NK-92 (cell line): ENCODE results near the gene METAP1.
"Not testable (repeated sequence)": the region's sequence is repeated elsewhere in the genome, so short reads cannot be mapped to it uniquely, and the experiment has no call there.

Source experiments
- DNase-seq: peaks from one replicate; lab custom pipeline; 2025; ENCODE audit not compliant: unreplicated experiment; lab: John Stamatoyannopoulos, UW

Gene METAP1

DNA sequence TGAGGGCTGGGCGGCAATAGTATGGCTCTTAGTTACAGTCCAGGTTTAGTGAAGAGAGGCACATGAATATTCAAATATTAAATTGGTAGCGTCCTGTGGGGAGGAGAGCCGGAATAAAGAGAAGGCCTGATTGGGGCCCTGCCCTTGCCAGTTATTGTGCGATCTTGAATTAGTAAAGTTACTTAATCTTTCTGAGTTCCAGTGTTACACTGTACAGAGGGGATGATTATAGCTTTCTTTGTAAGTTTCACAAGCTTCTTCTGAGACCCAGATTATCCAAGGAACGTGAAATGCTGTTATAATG lies 1.2 kb downstream of the METAP1 start:
- no peak for DNase-seq

DNA sequence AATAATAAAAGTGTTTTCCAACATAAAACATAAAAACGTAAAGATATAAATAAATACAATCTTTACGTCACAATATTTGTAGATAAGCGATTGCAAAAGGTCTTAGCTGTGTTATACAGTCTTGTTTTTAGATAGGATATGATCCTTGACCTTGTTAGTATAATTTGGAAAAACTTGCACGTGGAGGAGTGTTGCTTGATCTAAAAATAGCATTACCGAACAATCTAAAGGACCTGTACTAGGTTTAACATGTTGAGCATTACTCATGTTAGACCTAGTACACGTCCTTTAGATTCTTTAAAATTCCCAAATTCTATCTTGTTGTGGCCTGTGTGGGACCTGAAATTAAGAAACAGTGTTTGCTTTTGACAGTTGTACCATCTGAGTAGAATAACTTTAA lies 1.6 kb downstream of the METAP1 start:
- DNase-seq: no peak

DNA sequence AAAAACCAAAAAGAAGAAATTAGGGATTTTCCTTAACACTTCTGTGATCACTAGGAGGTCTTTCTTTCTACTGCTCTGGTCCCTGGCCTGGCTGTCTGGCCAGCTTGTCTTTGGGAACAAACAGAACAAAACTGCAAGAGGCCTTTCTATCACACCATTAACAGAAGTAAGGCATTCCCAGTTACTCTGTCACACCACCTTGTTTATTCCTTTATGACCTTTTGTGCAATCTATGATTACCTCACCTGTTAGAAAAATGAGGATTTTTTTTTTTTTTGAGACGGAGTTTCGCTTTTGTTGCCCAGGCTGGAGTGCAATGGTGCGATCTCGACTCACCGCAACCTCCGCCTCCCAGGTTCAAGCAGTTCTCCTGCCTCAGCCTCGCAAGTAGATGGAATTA lies 3.0 kb downstream of the METAP1 start:
- no peak for DNase-seq

DNA sequence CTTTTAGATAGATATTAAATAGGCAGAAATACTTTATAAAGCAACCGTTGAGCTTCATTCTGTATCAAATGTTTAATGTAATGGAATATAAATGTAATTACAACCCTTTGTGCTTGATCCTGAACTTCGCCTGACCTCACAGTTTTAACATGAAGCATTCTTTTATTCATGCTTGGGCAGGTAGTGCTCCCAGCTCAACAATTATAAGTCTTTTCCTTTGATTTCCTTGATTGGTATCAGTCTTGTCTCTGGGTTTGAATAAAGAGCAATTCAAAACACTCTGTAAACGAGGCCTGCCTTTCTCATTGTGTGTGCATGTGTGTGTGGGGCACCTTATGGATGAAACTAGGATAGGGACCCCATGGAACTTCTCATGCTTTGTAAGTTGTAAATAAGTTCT lies 6.8 kb downstream of the METAP1 start:
- no peak for DNase-seq

DNA sequence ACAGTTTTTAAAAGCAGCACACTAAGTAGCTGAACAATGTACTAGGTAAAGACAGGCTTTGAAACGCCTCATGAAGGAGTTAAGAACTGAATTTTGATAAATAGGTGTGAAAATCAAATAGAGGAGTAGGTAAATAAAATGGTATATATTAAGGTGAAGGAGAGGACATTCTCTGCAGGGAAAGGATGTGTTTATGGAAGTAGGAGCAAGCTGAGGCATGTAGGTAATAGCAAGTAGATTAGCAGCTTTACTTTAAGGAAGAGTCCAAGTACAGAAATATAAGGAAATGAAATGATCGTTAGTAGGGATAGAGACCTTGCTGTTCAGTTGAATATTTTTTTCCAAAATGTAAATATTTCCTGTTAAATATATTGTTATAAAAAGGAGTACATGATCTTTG lies 12.5 kb downstream of the METAP1 start:
- DNase-seq: no peak

DNA sequence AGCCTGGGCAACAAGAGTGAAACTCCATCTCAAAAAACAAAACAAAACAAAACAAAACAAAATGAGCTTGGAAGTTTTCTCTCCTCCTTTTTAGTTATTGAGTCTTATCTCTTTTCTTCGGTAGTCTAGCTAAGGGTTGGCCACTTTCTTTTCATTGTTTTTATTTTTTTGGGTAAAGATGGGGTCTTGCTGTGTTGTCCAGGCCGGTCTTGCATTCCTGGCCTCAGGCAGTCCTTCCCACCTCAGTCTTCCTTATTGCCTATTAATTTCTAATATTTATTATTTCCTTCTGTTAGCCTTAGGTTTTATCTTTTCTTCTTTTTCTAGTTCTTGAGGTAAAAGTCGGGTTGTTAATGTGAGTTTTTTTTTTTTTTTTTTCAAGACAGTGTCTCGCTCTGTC lies 16.4 kb downstream of the METAP1 start:
- no peak for DNase-seq

DNA sequence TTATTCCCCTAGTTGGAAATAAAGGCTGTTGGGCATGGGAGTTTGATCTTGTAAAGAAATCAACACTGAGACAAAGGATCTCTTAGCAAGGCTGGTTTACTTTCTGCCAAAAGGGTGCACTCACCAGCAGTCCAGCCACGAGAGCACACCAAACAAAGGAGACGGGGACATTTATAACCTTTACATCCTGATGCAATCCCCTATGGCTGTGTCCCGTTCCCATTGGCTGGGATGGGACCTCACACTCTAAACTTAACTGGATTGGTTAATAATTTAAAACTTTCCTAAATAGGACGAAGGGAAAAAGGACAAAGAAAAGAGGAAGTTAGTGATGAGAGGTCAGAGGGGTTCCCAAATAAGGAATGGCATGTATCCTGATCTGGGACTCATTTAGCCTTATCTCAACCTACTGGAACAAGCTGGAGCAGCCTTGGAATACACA lies 17.9 kb downstream of the METAP1 start:
- no peak for DNase-seq

DNA sequence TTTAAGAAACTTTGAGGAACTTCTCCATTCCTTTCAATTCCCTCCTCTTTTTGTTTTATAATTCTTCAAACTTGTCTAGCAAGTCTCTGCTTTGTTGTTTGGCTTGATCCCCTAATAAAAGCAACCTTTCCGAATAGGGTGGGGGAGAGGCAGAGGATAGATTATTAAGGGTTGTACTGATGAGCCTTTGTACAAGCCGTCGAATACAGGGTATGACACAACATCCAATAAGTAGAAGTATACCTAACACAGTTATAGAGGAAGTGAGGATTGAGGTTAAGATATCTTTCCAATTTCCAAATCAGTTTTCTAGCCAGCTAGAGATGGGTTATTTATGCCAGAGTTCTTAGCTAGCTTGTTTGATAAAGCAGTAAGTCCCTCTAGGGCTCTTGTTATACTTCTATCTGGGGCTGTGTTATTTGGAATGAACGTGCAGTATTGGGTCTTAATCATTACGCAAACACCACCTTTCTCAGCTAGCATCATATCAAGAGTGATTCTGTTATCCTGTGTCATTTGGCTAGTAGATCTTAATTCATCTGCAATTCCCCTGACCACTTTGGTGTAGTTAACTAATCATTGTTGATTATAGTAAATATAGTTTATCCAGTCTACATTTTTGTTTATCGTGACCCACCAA lies 18.5 kb downstream of the METAP1 start:
- DNase-seq: no peak

DNA sequence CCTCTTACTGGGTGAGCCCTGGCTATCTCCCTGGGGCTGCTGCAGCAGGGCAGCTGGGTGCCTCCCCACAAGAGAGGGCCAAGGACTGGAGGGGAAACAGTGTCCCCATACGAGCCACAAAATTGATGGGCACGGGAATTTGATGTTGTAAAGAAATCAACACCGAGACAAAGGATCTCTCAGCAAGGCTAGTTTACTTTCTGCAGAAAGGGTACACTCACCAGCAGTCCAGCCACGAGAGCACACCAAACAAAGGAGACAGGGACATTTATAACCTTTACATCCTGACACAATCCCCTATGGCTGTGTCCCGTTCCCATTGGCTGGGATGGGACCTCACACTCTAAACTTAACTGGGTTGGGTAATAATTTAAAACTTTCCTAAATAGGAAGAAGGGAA lies 25.9 kb downstream of the METAP1 start:
- no peak for DNase-seq

DNA sequence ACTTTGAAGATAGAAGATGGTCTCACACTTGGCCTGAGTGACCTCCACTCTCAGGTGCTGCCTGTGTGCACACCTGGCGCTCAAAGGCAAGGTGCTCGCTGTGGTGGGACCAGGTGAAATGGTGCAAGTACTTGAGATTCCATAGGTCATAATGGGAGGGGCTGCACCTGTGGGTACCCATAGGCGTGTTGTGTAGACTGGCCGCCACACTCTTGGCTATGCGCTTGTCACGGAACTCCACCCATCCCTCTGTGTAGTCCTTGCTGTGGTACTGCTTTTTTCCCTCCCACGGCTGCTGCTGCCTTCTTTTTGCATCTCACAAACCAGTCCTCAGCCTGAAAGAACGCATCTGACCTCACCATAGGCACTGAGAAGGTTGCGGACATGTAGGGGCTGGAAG lies 27.0 kb downstream of the METAP1 start:
- DNase-seq: no peak

DNA sequence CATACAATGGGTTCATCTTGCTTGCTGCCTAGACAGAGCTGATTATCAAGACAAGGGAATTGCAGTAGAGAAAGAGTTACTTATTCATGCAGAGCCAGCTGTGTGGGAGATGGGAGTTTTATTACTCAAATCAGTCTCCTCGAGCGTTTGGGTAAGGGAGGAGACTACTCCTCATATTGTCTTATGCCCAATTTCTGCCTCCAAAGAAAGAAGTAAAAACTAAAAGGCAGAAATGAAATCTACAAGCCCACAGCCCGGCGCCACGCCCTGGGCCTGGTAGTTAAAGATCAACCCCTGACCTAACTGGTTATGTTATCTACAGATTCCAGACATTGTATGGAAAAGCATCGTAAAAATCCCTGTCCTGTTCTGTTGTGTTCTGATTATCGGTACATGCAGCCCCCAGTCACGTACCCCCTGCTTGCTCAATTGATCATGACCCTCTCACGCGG lies 28.3 kb downstream of the METAP1 start:
- not testable (repeated sequence) for DNase-seq

DNA sequence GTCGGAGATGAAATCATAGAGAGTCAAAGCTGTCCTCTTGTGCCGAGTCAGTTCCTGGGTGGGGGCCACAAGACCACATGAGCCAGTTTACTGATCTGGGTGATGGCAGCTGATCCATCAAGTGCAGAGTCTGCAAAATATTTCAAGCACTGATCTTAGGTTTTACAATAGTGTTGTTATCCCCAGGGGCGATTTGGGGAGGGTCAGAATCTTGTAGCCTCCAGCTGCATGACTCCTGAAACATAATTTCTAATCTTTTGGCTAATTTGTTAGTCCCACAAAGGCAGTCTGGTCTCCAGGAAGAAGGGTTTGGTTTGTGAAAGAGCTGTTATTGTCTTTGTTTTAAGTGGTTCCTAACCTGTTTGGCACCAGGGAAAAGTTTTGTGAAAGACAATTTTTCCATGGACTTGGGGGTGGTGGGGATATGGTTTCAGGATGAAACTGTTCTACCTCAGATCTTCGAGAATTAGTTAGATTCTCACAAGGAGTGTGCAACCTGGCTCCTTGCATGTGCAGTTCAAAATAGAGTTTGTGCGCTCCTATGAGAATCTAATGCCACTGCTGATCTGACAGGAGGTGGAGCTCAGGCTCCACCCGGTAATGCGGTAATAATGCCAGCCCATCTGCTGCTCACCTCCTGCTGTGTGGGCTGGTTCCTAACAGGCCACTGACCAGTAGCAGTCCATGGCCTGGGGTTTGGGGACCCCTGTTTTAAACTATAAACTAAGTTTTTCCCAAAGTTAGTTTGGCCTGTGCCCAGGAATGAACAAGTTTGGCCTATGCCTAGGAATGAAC lies 29.2 kb downstream of the METAP1 start:
- DNase-seq: no peak

DNA sequence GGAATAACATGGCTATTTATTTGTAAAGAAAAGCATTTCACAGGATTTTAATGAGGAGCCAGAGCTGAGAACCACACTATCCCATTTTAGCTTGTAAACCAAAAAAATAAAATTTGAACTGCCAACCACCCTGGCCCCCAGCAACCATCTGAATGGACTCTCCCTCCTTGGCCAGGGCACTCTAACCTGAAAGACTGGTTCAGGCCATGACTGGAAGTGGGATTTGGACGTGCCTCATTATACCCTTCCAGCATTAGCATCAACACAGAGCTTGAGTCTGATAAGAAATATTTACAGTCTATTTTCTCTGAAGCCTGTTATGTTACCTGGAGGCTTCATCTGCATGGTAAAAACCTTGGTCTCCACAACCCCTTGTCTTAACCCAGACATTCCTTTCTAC lies 30.0 kb downstream of the METAP1 start:
- DNase-seq: no peak

DNA sequence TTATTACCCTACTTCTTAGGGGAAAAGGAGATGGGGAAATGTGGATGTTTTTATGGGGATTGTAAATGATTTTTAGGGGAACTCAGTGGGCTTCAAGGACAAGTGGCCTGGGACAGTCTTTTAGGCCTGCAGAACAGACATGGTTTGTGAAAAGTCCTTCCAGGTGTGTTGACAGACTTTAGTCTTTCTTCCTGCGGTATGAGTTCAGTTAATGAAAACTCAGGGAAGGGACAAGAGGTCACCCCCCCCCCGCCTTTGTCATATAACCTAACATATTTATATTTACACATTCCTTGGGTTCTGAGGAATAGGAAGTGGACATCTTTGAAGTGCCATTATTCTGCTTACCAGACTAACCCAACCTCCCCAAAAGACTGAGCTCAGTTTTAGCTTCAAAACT lies 31.8 kb downstream of the METAP1 start:
- DNase-seq: no peak

DNA sequence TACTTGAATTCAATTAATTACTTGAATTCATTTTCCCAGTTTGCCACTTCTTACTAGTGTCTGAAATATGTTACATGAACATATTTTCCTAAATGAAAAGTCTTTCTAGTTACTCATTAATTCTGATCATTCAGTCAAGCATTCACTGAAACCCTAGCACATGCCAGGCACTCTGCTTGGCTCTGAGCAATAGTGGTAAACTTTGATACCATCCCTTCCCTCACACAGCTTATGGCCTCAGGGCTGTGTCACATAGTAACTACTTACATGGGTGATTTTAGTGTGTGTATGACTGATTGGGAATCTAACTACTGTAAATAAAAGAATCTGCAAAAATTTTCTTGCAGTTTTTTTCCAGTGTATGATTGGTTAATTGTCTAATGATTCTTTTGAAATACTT lies 32.7 kb downstream of the METAP1 start:
- DNase-seq: no peak

DNA sequence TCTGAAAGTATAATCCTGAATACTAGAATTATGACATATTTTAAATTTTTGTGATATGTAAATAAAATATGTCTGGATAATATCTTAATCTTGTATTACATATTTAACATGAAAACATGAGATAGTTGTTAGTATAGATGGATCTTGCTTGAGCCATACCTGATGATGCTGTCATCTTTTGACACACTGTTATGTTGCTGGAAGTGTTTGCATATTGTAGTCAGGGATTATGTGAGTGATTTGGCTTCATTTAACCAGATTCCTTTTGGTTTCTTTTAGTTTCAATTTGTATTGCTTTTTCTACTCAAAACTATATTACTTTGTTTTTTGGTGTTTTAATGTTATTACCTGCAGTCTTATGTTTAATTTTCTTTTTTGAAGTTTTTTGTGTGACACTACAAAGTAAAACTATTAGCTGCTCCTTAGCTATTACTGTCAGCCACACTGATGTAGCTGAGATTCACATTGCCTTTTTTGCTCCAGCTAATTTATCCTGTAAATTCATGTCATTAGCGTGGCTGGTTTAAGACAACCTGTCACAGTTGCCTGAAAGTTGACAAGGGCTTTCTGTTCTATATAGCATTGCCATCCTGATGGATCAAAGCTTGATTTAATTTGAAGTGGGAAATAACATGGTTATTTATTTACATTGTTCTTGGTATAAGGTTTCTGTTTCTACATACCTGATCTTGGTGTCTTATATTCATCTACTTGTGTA lies 33.7 kb downstream of the METAP1 start:
- DNase-seq: no peak

DNA sequence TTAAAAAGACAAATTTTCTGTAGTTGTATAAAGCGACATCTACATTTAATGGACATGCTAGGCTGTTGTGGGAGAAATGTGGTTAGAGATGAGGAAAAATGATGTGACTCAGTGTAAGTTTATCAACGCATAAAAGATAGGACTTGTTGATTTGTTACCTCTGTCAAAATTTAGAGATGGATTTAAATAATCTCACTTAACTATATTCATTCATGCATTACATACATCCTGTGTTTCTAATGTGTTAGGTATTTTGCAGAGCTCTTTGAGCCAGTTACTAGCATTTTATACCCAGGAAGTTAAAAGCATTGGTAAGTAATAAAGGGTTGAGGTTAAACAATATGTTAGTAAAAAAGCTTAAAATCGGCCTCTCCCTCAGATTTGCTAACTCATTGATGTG lies 34.3 kb downstream of the METAP1 start:
- no peak for DNase-seq

DNA sequence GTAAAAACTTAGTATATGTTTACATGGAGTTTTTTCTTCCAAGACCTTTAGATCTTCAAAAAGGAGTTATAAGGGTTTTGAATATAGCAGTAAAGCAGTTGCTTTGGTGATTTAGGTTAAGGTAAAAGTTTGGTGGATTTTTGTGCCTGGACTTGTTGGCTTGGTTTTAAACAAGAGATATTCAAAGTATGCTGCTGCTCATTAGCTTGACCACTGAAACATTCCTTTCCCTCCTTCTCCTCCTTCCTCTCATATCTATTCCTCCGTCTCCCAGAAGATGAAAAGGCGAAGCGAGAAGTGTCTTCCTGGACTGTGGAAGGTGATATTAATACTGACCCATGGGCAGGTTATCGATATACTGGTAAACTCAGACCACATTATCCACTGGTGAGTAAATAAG lies 38.4 kb downstream of the METAP1 start:
- DNase-seq: no peak

DNA sequence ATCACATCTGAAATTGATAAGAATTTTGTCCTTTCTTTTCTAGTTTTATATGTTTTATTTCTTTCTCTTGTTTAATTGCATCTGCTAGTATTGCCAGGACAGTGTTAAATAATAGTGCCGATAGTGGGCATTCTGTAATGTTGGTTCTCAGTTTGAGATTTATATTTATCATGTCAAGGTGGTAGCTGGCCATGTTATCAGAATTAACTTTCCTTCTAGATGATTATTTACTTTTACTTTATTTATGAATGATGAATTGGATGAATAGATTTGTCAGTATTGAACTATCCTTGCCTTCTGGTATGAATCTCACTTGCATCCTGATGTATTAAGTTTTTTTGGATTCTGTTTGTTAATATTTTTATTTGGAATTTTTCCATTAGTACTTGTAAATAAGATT lies 42.7 kb downstream of the METAP1 start:
- no peak for DNase-seq

DNA sequence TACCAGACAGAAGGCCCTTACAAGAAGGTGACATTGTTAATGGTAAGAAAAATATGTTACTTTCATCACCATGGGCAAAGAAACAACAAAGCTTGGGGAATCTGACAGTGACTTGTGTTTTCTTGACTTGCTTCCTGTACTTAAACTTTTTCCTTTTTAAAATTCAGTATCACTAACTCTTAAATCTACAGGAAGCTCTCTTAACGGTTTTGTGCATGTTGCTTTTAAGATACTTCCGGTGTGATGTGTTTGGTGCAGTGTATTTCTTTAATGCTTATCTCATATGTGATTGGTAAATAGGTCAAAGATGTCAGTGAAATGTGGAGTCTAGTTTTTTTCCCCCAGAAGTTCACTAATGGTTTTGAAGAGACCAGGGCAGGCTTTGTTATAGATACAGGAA lies 47.8 kb downstream of the METAP1 start:
- DNase-seq: no peak

DNA sequence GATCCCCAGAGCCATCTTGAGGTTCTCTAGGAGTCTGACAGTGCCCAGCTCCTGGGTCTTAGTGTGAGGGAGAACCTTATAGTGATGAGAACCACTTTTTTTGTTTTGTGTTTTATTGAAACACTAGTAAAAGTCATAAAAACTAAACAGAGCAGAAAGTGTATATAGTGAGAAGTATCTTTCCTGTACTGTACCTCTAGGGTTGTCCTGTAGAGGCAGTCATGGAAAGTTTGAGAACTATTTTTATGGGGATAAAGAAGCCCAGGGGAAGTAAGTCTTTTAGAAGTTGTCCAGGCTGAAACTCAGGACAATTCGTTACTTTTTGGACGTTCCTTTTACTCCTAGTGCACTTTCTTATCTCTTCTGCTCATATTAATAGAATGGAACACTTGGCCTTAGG lies 52.2 kb downstream of the METAP1 start:
- DNase-seq: no peak

DNA sequence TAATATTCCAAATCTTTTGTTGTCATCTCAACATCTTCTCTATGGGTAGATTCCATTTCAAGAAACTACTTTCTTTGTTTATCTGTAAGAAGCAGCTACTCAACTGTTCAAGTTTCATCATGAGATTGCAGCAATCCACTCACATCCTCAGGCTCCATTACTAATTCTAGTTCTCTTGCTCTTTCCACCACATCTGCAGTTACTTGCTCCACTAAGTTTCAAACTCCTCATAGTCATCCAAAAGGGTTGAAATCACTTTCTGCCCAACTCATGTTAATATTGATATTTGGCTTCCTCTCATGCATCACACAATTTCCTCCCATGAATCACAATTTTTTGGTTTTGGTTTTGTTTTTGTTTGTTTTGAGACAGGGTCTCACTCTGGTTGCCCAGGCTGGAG lies 57.4 kb downstream of the METAP1 start:
- DNase-seq: no peak
